GM18519 (cell line): Measurements from ENCODE around the gene HACL1.
A peak's percentile ranks its signal among the peaks of the same experiment; 100 is the strongest.
"Not testable (repeated sequence)": the region's sequence is repeated elsewhere in the genome, so short reads cannot be mapped to it uniquely, and the experiment has no call there.

Experiments
- ATAC-seq: cut with Tn5 transposase; IDR thresholded peaks from one replicate; pipeline ENCODE4 v1.9.1; 2021; ENCODE audit warnings: mild to moderate bottlenecking, moderate library complexity; ENCODE audit not compliant: unreplicated experiment, low FRiP score

HACL1 gene

DNA sequence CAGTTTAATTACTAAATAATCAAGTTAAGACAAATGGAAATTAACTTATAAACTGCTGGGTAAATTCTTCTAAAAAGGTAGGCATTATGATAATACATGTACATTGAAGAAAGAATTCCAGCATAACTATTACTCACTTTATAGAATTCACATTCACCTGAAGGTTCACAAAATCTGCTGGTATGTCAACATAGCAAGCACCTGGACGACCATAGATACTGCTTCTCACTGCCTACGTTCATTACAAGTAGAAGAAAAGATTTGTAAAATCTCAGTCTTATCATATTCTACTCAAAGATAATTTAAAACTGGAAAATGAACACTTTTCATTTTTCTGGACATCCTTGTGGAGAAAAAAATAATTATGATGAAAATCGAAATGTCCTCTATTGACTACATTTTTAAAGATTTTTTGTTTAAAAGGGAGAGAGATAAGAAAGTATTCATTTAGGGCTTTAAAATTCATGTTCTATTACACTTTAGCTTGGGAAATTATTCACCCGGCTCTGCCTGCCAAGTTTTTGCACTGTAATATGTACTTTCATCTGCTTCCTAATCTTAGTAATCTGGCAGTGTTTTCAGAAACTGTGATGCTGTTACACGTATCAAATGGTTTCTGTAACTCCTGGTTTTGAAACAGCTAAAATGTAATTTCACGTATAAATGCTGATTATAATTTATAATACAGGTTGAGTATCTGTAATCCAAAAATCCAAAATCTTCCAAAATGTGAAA lies 16.1 kb downstream of the HACL1 start:
- ATAC-seq, result no peak

DNA sequence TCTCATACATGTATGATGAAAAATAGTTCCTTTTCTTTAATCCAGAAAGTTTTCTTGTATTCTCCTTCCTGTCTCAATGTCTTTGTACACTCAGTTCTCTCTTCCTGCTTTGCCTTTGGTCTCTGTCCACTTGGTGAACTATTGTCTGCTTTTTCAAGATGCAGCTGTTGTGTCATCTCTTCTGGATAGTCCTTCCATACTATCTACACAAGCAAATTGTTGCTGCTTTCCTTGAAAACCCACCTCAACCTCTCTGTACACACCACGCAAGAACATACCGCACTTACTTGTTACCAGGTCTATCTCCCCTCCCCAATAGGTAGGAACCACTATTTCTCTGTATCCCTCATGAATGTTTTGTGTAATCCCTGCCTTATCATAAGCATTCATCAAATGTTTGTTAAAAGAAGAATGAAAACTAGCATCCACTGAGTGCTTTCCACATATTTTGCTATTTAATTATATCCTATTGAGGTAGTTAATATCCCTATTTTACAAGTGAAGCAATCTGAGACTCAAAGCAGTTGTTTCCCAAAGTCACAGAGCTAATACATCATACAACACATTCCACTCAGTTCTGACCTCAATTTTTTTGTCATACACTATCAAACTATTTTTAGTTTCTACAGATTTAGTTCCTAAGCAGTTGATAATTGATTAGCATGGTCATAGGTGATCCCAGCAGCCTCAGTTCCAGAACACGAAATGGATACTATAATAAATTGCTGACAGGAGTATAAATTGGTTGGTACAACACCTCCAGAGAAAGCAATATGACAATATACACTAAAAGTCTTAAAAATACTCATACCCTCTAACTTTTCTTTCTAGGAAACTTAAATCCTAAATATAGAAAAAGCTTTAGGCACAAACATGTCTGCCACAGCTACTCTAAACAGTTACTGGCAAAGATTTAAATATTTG lies 19.6 kb downstream of the HACL1 start:
- no peak for ATAC-seq

DNA sequence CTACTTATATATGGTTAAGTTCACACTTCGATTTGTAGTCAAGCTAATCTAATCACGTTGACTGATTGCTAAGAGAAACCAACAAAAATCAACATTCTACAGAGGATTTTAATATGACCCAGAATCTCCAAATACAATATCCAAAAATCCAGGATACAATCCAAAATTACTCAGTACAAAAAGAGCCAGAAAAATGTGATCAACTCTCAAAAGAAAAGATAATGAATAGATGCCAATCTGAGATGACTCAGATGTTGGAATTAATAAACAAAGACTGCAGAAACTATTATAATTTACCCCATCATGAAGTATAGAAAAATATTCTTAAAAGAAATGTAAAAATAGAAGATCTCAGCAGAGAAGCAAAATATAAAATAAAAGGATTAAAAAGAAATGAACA lies 22.3 kb downstream of the HACL1 start:
- no peak for ATAC-seq

DNA sequence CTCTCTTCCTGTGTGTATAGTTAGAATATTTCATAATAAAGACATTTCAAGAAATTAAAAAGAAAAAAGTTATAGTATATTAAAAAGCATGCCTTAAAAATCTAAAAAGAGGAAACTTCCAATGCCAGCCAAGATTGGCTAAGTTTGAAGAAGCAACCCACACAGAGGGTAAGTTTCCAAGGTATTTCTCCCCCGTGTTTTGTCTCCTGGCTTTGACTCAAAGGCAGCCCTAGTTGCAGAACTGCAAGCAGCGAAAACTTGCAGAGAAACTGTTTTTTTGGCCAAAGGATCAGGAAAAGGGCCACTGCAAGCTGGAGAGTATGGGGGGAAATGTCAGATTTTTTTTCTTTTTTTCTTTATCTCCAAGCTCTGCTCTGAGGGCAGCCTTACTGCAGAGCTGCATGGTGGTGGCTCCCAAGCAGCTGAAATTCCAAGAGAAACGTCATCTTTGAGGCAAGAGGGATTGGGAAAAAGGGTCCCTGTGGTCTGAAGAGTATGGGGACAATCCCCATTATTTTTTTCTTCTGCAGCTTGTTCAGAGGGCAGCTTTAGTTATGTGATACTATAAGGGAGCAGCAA lies 23.0 kb downstream of the HACL1 start:
- no peak for ATAC-seq

DNA sequence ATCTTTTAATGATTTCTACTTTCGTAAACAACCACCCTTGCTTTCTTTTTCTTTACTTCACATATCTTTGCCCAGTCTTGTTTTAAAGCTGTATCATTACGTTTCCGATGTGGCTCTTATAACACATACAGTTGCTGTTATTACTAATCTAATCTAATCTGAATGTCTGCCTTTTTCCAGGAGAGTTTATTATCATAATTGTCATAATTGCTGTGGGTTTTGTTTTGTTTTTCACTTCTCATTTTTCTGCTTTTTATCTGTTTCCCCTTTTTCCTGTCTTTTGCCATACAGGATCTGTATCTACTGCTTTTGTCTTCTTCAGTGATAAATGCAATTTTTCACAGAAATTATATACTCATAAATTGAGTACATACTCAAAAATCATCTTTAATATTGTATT lies 24.9 kb downstream of the HACL1 start:
- no peak for ATAC-seq

DNA sequence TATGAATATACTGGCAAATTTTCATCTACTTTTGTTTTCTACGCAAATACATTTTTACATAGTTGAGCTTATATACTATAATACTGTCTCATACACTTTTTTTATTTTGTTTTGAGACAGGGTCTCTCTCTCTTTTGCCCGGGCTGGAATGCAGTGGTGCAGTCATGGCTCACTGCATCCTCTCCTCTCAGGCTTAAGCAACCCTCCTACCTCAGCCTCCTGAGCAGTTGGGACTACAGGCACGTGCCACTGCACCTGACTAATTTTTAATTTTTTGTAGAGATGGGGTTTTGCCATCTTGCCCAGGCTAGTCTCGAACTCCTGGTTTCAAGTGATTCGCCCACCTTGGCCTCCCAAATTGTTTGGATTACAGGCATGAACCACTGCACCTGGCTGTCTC lies 25.9 kb downstream of the HACL1 start:
- no peak for ATAC-seq

DNA sequence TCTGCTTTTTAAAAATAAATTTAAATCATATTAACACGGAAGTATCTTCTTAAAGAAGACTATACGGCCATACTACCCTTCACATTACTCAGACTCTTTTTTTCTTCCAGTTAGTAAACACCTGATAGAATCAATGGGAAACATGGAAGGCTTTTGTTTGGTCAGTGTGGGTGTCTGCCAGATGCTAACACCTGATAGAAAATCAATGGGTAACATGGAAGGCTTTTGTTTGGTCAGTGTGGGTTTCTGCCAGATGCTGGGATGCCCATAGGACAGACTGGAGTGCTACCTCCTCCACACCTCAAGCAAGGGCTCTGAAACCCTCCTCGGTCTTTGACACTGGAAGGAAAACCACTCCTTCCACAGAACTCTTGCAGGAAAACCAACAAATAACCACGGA lies 29.2 kb downstream of the HACL1 start:
- ATAC-seq, result no peak

DNA sequence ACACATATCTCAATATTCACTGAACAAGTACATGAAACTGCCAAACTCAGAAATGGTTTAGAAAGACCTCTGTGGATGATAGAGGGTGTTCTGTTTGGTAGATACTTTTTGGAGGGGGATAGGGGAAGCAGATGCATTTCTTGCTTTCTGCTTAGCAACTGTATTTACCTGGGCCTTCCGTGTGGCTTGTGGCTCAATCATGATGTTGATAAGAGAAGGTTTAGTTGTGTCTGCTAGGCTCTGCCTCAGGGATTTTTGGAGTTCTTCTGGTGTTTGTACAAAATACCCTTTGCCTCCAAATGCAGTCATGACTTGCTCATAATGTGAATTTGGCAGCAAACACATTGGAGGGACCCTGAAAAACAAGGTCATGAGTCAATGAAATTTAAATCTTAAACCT lies 38.2 kb downstream of the HACL1 start:
- ATAC-seq, result no peak

DNA sequence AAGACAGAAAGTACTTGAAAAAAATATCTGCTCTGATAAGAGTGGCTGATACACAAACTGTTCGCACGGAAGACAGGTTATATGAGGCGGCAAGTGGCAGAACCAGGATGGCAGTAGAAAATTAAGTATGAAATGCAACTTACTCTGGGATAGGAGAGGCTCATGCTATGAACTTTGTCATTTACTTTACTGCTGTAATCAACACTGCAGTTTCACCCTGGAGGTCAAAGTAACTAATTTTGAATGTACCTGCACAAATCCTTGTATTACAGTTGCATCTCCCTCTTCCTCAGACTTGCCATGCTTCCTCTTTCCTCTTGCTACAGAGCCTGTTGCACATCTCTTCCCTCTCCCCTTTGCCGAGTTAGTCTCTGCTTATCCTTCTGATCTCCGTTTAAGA lies 38.8 kb downstream of the HACL1 start:
- ATAC-seq, result no peak

DNA sequence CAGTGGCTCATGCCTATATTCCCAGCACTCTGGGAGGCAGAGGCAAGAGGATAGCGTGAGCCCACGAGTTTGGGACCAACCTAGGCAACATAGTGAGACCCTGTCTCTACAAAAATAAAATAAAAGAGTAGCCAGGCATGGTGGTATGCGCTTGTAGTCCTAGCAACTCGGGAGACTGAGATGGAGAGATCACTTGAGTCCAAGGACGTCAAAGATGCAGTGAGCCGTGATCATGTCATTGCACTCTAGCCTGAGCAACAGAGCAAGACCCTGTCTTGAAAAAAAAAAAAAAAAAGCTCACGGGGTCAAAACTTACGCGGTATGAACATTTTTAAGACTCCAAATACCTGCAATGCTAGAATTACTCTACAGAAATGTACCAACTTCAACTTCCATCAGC lies 42.8 kb downstream of the HACL1 start:
- no peak for ATAC-seq

DNA sequence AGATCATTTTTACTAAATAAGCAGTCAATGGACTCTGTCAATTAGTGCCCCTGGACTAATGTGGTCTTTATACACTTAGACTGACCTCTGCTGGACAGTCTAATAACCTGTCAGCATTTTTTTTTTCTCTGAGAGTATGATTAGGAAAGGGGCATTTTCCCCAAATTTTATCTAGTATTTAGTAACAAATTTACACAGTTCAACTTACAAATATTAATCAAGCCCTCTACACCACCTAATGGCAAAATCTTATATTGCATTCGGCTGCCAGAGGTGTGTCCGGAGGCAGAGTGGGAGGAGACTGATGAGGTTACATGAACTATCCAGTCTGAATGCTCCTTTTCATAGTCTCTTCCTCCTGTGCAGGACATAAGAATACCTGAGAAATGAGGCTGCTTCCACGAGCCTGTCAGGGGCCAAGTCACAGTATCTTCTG lies 43.8 kb downstream of the HACL1 start:
- peak; percentile 50 for ATAC-seq

DNA sequence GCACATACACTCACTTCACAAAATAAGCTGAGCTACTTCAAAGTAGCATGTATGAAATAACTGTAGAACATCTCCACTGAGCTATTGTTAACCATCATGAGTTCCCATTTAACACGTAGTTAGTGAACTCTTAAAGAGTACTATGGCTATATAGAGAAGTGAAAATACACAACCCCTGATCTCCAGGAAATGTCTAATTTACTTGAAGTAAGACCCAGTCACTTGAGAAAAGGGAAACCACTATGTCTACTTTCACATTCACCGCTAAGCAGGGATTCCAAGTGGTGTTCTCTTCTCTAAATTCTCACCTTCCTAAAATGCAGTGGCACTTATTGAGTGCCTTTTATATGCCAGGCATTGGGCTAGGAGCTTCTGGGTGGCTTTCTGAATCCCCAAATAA lies 44.9 kb downstream of the HACL1 start:
- peak; percentile 89 for ATAC-seq

DNA sequence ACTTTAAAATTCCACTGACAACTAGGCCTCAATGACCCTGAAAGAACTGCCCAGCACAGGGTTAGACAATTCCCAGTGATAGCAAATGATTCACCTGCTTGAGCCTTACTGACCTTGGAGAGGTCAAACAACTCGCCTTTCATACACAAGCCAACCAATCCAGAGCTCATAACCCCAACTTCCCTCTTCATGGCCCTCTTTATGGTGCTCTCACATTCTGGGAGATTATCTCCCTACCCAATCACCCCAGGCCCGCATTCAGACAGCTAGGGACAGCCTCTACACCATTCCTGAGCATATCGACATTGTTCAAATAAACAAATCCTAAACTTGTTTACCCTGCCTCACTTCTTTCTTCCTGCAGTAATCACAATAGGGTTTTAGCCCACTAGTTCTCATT lies 47.6 kb downstream of the HACL1 start:
- no peak for ATAC-seq

DNA sequence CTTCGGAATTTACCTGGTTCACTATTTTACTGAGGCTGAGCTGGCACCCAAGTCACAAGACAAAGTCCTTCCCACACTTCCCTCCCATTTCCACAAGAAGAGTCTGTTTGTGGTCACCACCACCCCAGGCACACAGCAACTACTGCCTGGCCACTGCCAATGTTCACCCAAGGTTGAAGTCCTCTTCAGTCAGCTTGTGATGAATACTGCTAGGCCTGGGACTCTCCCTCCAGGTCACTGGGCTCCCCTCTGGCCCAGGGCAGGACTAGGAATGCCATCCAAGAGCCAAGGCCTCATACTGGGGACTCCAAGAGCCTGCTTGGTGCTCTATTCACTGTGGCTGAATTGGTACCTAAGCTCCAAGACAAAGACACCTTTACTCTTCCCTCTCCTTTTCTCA lies 49.5 kb downstream of the HACL1 start:
- no peak for ATAC-seq

DNA sequence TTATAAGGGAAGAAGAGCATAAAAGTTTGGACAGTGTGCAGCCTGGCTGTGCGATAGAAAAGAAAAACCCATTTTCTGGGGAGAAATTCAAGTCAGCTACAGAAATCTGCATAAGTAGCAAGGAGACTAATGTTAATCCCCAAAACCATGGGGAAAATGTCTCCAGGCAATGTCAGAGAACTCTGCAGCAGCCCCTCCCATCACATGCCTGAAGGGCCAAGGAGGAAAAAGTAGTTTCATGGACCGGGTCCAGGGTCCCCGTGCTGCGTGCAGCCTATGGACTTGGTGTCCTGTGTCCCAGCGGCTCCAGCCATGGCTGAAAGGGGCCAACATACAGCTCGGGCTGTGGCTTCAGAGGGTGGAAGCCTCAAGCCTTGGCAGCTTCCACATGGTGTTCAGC lies 51.5 kb downstream of the HACL1 start:
- ATAC-seq, result no peak

DNA sequence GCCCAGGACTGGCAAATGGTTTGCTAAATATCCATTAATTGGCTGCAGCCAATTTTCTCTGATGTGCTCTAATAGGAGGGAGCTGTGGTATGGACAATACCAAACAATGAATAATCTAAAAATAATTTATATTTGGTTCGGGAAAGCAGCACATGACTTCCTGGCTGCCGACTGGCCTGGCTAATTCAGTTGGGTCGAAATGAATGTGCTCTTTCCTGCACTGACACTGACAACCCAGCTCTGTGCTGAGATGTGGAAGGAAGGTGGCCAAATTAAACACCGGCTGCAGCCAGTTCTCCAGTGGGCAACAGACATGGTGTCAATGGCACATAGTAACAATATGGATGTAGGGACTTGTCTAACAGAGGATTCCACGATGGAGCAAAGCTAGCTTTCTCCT lies 58.8 kb downstream of the HACL1 start:
- ATAC-seq, result no peak

DNA sequence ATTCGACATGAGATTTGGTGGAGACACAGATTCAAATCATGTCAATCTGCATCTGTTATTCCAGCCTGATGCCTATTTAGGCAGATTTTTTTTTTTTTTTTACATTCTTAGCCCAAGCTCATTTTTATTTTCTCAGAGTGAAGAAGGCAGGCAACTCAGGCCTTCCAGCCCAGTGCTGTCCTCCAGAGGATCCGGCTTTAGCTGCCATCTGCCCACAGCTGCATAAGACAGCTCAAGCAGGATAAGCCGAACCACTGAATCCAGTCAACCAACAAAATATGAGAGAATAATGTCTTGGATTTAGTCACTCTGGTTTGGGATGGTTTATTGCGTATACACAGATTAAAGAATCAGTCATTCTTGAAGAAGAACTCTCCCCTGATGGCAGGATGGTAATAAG lies 60.0 kb downstream of the HACL1 start:
- no peak for ATAC-seq

DNA sequence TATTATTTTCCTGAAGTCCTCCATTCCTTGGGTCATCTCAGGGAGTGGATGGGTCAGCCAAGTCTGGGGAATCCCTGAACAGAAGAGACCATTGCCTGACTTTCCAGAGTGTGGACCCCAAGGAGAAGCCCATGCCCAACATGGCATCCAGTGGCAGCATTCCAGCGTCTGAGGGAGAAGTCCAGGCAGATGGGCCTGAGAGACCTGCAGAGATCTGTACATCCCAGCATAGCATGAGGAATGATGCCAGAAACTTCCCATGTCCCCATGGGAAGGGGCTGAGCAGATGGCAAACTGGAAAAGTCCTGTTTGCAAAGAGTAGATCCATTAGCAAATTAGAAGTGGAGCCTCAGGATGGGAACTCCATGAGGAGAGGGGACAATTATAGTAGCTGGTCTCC lies 62.3 kb downstream of the HACL1 start:
- no peak for ATAC-seq

DNA sequence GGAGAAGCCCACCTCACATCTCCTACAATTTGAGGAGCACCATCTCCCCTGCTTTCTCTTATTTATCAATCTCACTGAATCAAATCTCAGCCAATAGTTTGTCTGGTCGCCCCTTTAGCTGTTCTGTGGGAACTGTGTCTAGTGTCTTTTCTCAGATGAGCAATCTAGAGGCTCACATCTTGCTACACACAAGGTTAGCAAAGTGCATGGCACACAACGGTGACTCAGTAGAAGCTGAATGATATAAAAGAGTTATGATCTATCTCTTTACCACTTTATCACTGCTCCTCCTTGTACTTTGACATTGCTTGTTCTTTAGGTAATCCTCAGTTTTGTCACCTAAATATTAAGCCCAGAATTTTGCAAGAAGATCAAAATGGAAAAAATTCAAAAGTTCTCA lies 63.0 kb downstream of the HACL1 start:
- no peak for ATAC-seq

DNA sequence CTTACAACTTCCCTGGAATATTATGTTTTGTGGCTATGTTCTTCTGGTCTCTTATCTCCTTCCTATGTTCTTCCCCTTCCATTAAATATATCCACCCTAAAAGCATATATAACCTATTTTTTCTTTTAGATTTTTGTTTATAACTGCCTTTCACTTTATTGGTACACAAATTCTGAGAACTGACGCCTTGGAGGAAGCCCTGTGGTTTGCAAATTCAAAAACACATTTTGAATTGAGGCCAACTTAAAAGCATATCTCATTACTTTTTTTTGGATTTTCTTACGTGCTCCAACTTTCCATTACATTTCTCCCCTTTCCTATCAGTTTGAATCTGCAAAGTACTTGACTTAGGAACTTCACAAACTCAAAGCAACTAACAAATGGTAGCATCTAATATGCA lies 64.5 kb downstream of the HACL1 start:
- no peak for ATAC-seq

DNA sequence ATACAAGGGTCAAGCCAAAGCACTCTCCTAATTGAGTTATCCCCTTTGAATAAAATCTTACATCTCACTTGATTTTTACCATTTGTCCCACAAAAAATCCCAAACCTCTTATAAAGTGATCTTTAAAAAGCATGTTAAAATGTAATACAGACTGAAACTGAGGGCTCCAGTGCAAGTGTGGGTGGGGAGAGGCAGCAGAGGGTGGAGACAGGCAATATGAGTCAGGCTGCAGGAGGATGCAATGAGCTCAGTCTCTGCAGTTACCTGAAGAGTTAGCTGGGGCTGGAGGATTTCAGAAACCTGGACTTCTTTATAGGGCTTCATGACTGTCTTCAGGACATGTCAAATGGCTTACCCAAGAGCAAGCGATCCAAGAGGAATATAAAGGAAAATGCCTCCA lies 65.6 kb downstream of the HACL1 start:
- ATAC-seq, result no peak

DNA sequence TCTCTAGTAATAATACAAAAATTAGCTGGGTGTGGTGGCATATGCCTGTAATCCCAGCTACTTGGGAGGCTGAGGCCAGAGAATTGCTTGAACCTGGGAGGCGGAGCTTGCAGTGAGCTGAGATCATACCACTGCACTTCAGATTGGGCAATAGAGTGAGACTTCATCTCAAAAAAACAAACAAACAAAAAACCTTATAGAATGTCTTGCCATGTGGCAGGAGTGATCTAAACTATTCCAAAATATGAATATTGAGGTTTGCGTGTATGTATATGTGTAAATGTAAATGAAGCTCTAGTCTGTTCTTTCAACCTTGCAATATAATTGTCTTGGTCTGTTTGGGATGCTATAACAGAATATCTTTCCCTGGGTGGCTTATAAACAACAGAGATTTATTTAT lies 68.8 kb downstream of the HACL1 start:
- ATAC-seq, result not testable (repeated sequence)
